Measurements from ENCODE around the gene FGD2.

FGD2 gene

DNA sequence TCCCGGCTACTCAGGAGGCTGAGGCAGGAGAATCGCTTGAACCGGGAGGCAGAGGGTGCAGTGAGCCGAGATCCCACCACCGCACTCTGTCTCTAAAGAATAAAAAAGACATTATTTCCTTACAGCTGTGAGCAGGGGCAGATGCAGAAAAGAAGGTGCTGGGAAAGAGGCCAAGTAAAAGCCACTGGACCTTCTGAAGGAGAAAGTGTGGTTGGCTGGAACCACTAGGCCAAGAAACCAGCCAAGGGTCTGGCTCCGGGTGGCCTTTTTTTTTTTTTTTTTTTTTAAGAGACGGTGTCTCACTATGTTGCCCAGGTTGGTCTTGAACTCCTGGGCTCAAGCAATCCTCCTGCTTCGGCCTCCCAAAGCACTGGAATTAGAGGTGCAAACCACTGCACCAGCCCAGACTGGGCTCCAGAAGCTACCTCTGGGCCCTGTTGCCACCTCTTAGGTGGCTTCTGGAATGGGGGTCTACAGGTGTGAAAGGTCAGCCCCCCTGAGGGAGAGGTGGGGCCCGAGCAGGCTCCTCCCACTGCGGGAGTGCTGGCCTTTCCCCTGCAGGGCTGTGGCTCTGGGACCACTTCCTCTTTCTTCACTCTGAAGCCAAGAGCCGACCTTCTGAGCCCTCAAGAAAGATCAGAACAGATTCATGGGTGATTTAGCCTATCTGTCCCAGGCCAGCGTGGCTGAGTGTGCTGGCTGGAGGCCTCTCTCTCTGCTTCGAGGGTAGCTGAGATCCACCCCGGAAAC lies at the start of gene FGD2:
FGD2 (plus strand) TSS at position 595 of the 750 bp plus-strand sequence. CDS start 163 bp downstream, outside the sequence.
- no peak for DNase-seq

GRCh38 chr6:36955671-36956445 lies 49.6 kb upstream of the FGD2 start:
- no peak for DNase-seq

GRCh38 chr6:36956446-36956820 lies 49.0 kb upstream of the FGD2 start:
- DNase-seq: no peak

GRCh38 chr6:36957773-36958271 lies 47.6 kb upstream of the FGD2 start:
- DNase-seq: no peak

- DNase-seq: no peak
Measured at GRCh38 chr6:36958775-36959554, 46.5 kb upstream of the FGD2 start.

DNA sequence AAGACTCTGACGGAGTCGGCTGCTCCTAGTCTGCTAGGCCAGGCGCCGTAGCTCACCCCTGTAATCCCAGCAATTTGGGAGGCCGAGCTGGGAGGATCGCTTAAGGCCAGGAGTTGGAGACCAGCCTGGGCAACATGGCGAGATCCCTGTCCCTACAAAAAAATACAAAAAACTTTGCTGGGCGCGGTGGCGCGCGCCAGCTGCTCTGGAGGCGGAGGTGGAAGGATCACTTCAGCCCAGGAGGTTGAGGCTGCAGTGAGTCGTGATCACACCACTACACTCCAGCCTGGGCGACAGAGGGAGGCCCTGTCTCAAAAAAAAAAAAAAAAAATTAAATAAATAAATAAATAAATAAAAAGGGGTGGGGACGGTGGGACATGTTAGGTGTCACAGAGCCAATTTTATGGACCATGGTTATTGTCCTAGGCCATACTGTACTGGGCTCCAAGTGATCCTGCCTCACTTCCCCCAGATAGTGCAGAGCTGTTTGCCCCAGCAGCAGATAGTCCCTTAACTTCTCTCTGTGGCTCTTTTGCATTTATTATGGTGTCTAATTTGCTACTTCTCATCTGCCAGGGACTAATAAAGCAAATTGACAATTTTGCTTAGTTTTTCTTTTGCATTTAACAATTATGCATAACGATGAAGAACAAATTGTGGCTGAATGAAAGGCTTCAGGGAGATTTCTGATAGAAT lies 45.8 kb upstream of the FGD2 start:
- DNase-seq: no peak

DNA sequence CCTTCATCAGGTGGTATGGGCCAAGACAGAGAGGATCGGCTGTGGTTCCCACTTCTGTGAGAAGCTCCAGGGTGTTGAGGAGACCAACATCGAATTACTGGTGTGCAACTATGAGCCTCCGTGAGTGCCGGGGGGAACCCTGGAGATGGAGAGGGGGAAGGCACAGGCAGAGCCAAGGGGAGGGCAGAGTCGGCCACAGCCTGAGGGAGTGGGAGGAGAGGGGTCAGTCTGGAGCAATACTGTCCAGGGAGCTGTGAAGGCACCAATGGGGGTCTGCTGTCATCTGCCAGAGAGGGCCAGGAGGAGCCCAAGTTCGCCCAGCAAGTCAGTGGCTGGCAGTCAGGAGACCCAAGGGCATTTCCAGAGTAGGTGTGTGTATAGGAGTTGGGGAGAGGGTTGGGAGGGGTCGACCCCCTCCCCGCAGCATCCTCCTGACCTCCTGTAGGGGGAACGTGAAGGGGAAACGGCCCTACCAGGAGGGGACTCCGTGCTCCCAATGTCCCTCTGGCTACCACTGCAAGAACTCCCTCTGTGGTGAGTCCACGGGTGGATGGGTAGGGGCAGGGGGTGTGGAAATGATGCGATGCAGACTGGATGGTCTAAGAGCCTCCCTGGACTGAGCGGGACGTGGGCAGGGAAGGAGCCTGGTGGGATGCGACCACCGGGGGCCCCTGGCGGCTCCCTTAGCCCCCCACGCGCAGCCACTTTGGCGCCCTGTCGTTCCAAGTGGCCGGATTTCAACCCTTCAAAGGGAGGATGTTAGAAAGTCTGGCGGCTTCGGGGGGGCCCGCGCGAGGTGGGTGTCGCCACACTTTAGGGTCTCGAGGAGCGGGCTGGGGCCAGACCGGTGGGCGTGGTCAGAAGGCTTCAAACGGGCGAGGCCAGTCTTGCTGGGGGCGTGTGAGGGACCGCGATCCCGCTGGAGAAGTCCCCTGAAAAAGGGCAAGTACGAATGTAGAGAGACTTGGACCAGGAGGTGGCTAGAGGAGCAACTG lies 43.7 kb upstream of the FGD2 start:
- DNase-seq: no peak

DNA sequence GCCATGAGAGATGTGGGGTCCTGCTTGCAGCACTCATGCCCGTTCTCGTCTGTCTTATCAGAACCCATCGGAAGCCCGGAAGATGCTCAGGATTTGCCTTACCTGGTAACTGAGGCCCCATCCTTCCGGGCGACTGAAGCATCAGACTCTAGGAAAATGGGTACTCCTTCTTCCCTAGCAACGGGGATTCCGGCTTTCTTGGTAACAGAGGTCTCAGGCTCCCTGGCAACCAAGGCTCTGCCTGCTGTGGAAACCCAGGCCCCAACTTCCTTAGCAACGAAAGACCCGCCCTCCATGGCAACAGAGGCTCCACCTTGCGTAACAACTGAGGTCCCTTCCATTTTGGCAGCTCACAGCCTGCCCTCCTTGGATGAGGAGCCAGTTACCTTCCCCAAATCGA lies 42.6 kb upstream of the FGD2 start:
- DNase-seq: no peak

GRCh38 chr6:36963451-36964290 lies 41.8 kb upstream of the FGD2 start:
- DNase-seq: no peak

- no peak for DNase-seq
Measured at GRCh38 chr6:36964349-36964748, 41.1 kb upstream of the FGD2 start.

- no peak for DNase-seq
Measured at GRCh38 chr6:36964908-36965307, 40.5 kb upstream of the FGD2 start.

GRCh38 chr6:36967301-36967700 lies 38.2 kb upstream of the FGD2 start:
- no peak for DNase-seq

GRCh38 chr6:36967757-36968156 lies 37.7 kb upstream of the FGD2 start:
- no peak for DNase-seq

GRCh38 chr6:36968266-36968977 lies 37.0 kb upstream of the FGD2 start:
- DNase-seq: no peak

DNA sequence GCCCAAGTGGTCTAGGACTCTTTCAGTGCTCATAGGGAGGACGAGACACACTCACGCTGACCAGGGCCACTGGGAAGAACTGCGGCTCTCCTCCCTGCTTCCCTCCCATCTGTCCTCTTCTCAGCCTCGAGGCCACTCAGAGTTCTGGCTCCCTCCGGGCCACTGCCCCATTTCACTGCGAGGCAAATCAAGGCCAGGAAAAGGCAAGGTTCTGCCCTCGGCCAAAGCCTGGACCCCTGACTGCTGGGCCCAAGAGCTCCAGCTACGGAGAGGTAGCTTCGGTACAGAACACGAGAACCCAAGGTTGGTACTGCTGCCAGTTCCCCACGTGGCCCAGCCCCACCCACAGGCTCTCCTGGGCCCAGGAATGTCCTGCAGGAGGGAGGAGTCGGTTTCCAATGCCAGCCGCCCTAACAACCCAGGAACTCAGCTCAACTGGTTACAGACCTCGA lies 36.2 kb upstream of the FGD2 start:
- no peak for DNase-seq

GRCh38 chr6:36969988-36970891 lies 35.2 kb upstream of the FGD2 start:
- no peak for DNase-seq

DNA sequence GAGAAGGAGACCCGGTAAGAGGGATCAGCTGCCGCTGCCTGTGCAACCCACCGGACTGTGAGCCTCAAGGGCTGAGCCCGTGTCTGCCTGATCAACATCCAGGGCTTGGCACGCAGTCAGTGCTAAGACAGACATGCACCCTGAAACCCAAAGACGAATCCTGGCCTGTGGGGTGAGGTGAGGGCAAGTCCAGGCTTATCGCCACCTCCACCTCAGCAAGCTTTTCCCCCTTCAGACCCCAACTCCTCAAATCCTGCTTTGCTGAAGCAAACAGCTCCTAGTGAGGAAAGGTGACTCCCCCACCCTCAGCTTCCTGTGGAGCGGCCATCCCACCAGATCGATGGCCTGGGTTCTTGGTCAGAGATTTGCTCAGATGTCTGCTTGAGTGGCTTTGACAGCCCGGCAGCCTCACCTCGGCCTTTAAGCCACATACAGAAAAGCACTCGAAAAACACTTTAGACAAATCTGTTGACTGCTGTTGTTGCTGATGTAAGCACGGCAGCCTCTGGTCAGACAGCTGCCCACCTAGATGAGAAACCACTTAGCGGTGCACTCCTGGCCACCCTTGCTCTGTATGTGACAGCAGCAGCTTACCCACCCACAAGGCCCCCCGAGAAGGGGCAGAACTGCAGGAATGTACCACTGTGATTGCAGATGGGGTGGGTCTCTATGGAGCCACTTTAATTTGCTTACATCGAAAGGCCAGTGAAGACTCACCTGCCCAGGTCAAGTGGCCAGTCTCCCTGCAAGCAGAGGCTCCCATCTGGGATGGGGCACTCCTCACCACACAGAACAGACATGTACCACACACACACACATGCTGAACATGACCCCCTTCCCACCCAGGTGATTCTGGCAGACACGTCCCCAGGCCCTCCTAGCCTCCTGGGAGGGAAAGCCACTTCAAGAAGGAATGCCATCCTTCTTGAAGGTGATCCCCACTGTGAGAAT lies 34.3 kb upstream of the FGD2 start:
- DNase-seq: no peak
